Neuronal stem cell (in vitro differentiated cells): ENCODE measurements around the gene VNN1. TPM values are rescaled to one million over a fixed set of nuclear protein-coding genes. Genes with fewer than 3 reads are reported as not detected.

ENCODE experiments used
- DNase-seq: peaks from one replicate; pipeline ENCODE4 v3.0.0-alpha.2; 2013; ENCODE audit warnings: low spot score
- H2AFZ ChIP-seq: one replicate; pipeline ENCODE4 v1.6.1; 2013; ENCODE audit warnings: mild to moderate bottlenecking, low read length, inconsistent platforms
- H2AK5ac ChIP-seq: 2 replicates; pipeline ENCODE4 v1.6.1; 2013; ENCODE audit warnings: low read depth, mild to moderate bottlenecking, inconsistent platforms, low read length, moderate library complexity, mixed read lengths
- H2BK120ac ChIP-seq: 2 replicates; pipeline ENCODE4 v1.6.1; 2013; ENCODE audit warnings: low read depth, mild to moderate bottlenecking, inconsistent platforms, low read length, moderate library complexity, mixed read lengths
- H2BK12ac ChIP-seq: one replicate; pipeline ENCODE4 v1.6.1; 2013; ENCODE audit warnings: low read length, inconsistent platforms
- H2BK15ac ChIP-seq: 2 replicates; pipeline ENCODE4 v1.6.1; 2013; ENCODE audit warnings: mild to moderate bottlenecking, low read length, inconsistent platforms, mixed read lengths
- H2BK5ac ChIP-seq: one replicate; pipeline ENCODE4 v1.6.1; 2013; ENCODE audit warnings: inconsistent platforms, mild to moderate bottlenecking, low read length, moderate library complexity
- H3K14ac ChIP-seq: one replicate; pipeline ENCODE4 v1.6.1; 2013; ENCODE audit warnings: low read length, inconsistent platforms
- H3K18ac ChIP-seq: 2 replicates; pipeline ENCODE4 v1.6.1; 2013; ENCODE audit warnings: low read length, inconsistent platforms
- H3K23ac ChIP-seq: 2 replicates; pipeline ENCODE4 v1.6.1; 2013; ENCODE audit warnings: low read depth, mild to moderate bottlenecking, mixed read lengths, low read length, inconsistent platforms; ENCODE audit not compliant: poor library complexity
- H3K27ac ChIP-seq: replicated peaks from 3 replicates; pipeline ENCODE4 v1.5.1; 2013; ENCODE audit warnings: low read length, inconsistent platforms
- H3K27me3 ChIP-seq, 3 experiments: 2 replicates each; pipeline ENCODE4 v1.6.1; 2013; ENCODE audit warnings: low read length in 3 of 3, mild to moderate bottlenecking in 2 of 3, inconsistent platforms in 1 of 3, low read depth in 1 of 3, mixed read lengths in 1 of 3, moderate library complexity in 1 of 3; ENCODE audit not compliant: control insufficient read depth in 3 of 3, insufficient read depth in 3 of 3
- H3K36me3 ChIP-seq, 2 donors: replicated peaks in 1 of 2; 2 replicates each; pipeline ENCODE4 v1.6.1; 2013; ENCODE audit warnings: low read length in 2 of 2; ENCODE audit not compliant: control insufficient read depth in 2 of 2, insufficient read depth in 2 of 2
- H3K4ac ChIP-seq: 2 replicates; pipeline ENCODE4 v1.6.1; 2013; ENCODE audit warnings: inconsistent platforms, mild to moderate bottlenecking, low read length, moderate library complexity
- H3K4me1 ChIP-seq, 2 donors: 1 replicate in 1 of 2; 2 replicates in 1 of 2; pipeline ENCODE4 v1.6.1; 2013; ENCODE audit warnings: low read length in 2 of 2, low read depth in 1 of 2; ENCODE audit not compliant: control insufficient read depth in 2 of 2, insufficient read depth in 1 of 2
- H3K4me2 ChIP-seq: one replicate; pipeline ENCODE4 v1.6.1; 2013; ENCODE audit warnings: mild to moderate bottlenecking, low read length, inconsistent platforms; ENCODE audit not compliant: insufficient read depth, poor library complexity, severe bottlenecking
- H3K4me3 ChIP-seq, 2 donors: 2 replicates each; pipeline ENCODE4 v1.5.1; 2013; ENCODE audit warnings: low read length in 2 of 2, mild to moderate bottlenecking in 2 of 2, inconsistent platforms in 1 of 2, moderate library complexity in 1 of 2
- H3K79me1 ChIP-seq: one replicate; pipeline ENCODE4 v1.6.1; 2013; ENCODE audit warnings: low read depth, mild to moderate bottlenecking, inconsistent platforms, low read length, moderate library complexity
- H3K9ac ChIP-seq: one replicate; pipeline ENCODE4 v1.6.1; 2013; ENCODE audit warnings: mild to moderate bottlenecking, low read depth, low read length, inconsistent platforms; ENCODE audit not compliant: poor library complexity
- H3K9me3 ChIP-seq, 2 donors: replicated peaks in 1 of 2; 2 replicates each; pipeline versions ENCODE3 to v1.6.1; 2013; ENCODE audit warnings: low read length in 2 of 2, mild to moderate bottlenecking in 2 of 2, inconsistent platforms in 1 of 2, low read depth in 1 of 2, mixed read lengths in 1 of 2, moderate library complexity in 1 of 2; ENCODE audit not compliant: control insufficient read depth in 2 of 2, insufficient read depth in 1 of 2
- H4K8ac ChIP-seq: one replicate; pipeline ENCODE4 v1.6.1; 2013; ENCODE audit warnings: low read depth, mild to moderate bottlenecking, inconsistent platforms, low read length, moderate library complexity
- H4K91ac ChIP-seq: one replicate; pipeline ENCODE4 v1.6.1; 2013; ENCODE audit warnings: low read length, low read depth, mild to moderate bottlenecking, inconsistent platforms; ENCODE audit not compliant: poor library complexity
- WGBS, 2 donors: extraction: QIAGEN DNeasy Blood & Tissue Kit; methylation state at CpG; one replicate each; pipeline ENCODE4 v1.1.7; 2013; ENCODE audit warnings: missing lambda C conversion rate in 2 of 2, mixed read lengths in 1 of 2; ENCODE audit not compliant: insufficient read length in 2 of 2, insufficient replicate concordance in 1 of 2; ENCODE audit errors: extremely low coverage in 2 of 2; 5-methylcytosine and 5-hydroxymethylcytosine counted together
- polyA plus RNA-seq, 2 experiments: library from polyadenylated mRNA; stranded (reverse); fragments of 200-250 nt; gene quantifications; one replicate each; pipeline ENCODE4 v1.2.3, GENCODE V29; 2013

VNN1 gene
- not detected for polyA plus RNA-seq (2013, experiment 1 of 2)
- not detected for polyA plus RNA-seq (2013, experiment 2 of 2)

- Histone ChIP-seq H2BK15ac (no peak within 1 kb of the TSS), H3K4me3 (no peak within 1 kb of the TSS), H2BK12ac (no peak within 1 kb of the TSS), H2BK120ac (no peak within 1 kb of the TSS), H3K4me2 (no peak within 1 kb of the TSS), H3K23ac (no peak within 1 kb of the TSS), H3K36me3 (no peaks in the 10 kb centered on the region), H2AFZ (no peak within 1 kb of the TSS), H4K91ac (no peak within 1 kb of the TSS), H3K79me1 (no peaks in the 10 kb centered on the region), H3K27me3 (no peaks in the 10 kb centered on the region), H3K27ac (no peak within 1 kb of the TSS), H3K9me3 (no peaks in the 10 kb centered on the region), H3K4ac (no peak within 1 kb of the TSS), H3K18ac (no peak within 1 kb of the TSS), H2BK5ac (no peak within 1 kb of the TSS), H2AK5ac (no peak within 1 kb of the TSS), H3K14ac (no peak within 1 kb of the TSS), H4K8ac (no peak within 1 kb of the TSS), H3K4me1 (no peaks in the 10 kb centered on the region), H3K9ac (no peak within 1 kb of the TSS)
- no peak for DNase-seq
- no CpG with 5 or more reads among the region's 8 CpGs for WGBS, 2 donors
Observed at GRCh38 chr6:132713352-132714134, at the start of gene VNN1. TSS of gene VNN1 (minus strand) at chr6:132714055. CDS start at chr6:132714035, 20 bp downstream.

- DNase-seq: no peak
- no peak overlapping the region for H2BK12ac ChIP-seq
- H3K4me1 ChIP-seq: no peaks in the 10 kb centered on the region
- no peak overlapping the region for H4K91ac ChIP-seq
- no peak overlapping the region for H3K4ac ChIP-seq
- H2AFZ ChIP-seq: peak overlapping the region; percentile 51
- H3K36me3 ChIP-seq: no peaks in the 10 kb centered on the region
- no peak overlapping the region for H2BK5ac ChIP-seq
- H2BK120ac ChIP-seq: no peak overlapping the region
- no peaks in the 10 kb centered on the region for H3K27me3 ChIP-seq
- H3K9me3 ChIP-seq: no peaks in the 10 kb centered on the region
- no peak overlapping the region for H3K27ac ChIP-seq
- no peaks in the 10 kb centered on the region for H3K79me1 ChIP-seq
- no peak overlapping the region for H3K18ac ChIP-seq
- H4K8ac ChIP-seq: no peak overlapping the region
- H3K14ac ChIP-seq: no peak overlapping the region
- no peak overlapping the region for H3K4me2 ChIP-seq
- H3K9ac ChIP-seq: no peak overlapping the region
- H3K4me3 ChIP-seq: no peak overlapping the region
- no peak overlapping the region for H2BK15ac ChIP-seq
- no peak overlapping the region for H3K23ac ChIP-seq
- WGBS, 2 donors: no CpG with 5 or more reads among the region's 2 CpGs
- H2AK5ac ChIP-seq: no peak overlapping the region
Observed at GRCh38 chr6:132763269-132763668, 49.4 kb upstream of the VNN1 start.

GRCh38 chr6:132760256-132760655 is 46.4 kb upstream of the VNN1 start:
- H3K36me3 ChIP-seq: no peaks in the 10 kb centered on the region
- no peak overlapping the region for H3K4me2 ChIP-seq
- no peak overlapping the region for H3K4ac ChIP-seq
- no peaks in the 10 kb centered on the region for H3K79me1 ChIP-seq
- no peak overlapping the region for H3K27ac ChIP-seq
- H2BK15ac ChIP-seq: no peak overlapping the region
- H2AK5ac ChIP-seq: no peak overlapping the region
- H3K14ac ChIP-seq: no peak overlapping the region
- H4K8ac ChIP-seq: no peak overlapping the region
- no peak overlapping the region for H4K91ac ChIP-seq
- no peaks in the 10 kb centered on the region for H3K4me1 ChIP-seq
- H3K9me3 ChIP-seq: no peaks in the 10 kb centered on the region
- H2BK120ac ChIP-seq: no peak overlapping the region
- no peaks in the 10 kb centered on the region for H3K27me3 ChIP-seq
- H3K9ac ChIP-seq: no peak overlapping the region
- no peak overlapping the region for H3K23ac ChIP-seq
- no peak overlapping the region for H2BK5ac ChIP-seq
- H3K4me3 ChIP-seq: no peak overlapping the region
- DNase-seq: no peak
- no peak overlapping the region for H2AFZ ChIP-seq
- no peak overlapping the region for H3K18ac ChIP-seq
- no CpG with 5 or more reads among the region's 3 CpGs for WGBS, 2 donors
- no peak overlapping the region for H2BK12ac ChIP-seq

- H2BK12ac ChIP-seq: no peak overlapping the region
- no peak overlapping the region for H3K4me2 ChIP-seq
- no CpG with 5 or more reads among the region's 2 CpGs for WGBS, 2 donors
- no peak overlapping the region for H2BK5ac ChIP-seq
- H2BK120ac ChIP-seq: no peak overlapping the region
- H3K36me3 ChIP-seq: no peaks in the 10 kb centered on the region
- no peaks in the 10 kb centered on the region for H3K4me1 ChIP-seq
- no peak overlapping the region for H4K8ac ChIP-seq
- H3K18ac ChIP-seq: no peak overlapping the region
- DNase-seq: no peak
- no peak overlapping the region for H3K23ac ChIP-seq
- no peaks in the 10 kb centered on the region for H3K79me1 ChIP-seq
- no peak overlapping the region for H3K14ac ChIP-seq
- H2AFZ ChIP-seq: no peak overlapping the region
- no peak overlapping the region for H3K9ac ChIP-seq
- H2BK15ac ChIP-seq: no peak overlapping the region
- no peak overlapping the region for H3K27ac ChIP-seq
- H3K4me3 ChIP-seq: no peak overlapping the region
- H3K9me3 ChIP-seq: no peaks in the 10 kb centered on the region
- no peak overlapping the region for H3K4ac ChIP-seq
- no peaks in the 10 kb centered on the region for H3K27me3 ChIP-seq
- H2AK5ac ChIP-seq: no peak overlapping the region
- no peak overlapping the region for H4K91ac ChIP-seq
Observed at GRCh38 chr6:132758689-132759088, 44.8 kb upstream of the VNN1 start.
